Brain microvascular endothelial cell (primary cell): ENCODE data around the gene MLLT10.

Source experiments
- DNase-seq: peaks from one replicate; pipeline ENCODE4 v3.0.0-alpha.2; 2020
- H3K27ac ChIP-seq: fragments of 250-450 bp; sonication (Bioruptor Pico); 2 replicates; pipeline ENCODE4 v1.5.1; 2020; ENCODE audit warnings: mild to moderate bottlenecking, moderate library complexity
- H3K27me3 ChIP-seq: fragments of 250-450 bp; sonication (Bioruptor Pico); replicated peaks from 2 replicates; pipeline ENCODE4 v1.5.1; 2020; ENCODE audit warnings: mild to moderate bottlenecking
- H3K36me3 ChIP-seq: fragments of 250-450 bp; sonication (Bioruptor Pico); replicated peaks from 2 replicates; pipeline ENCODE4 v1.5.1; 2020; ENCODE audit warnings: mild to moderate bottlenecking
- H3K4me3 ChIP-seq: 2 replicates; pipeline ENCODE4 v1.5.1; 2011; ENCODE audit warnings: low read depth, mild to moderate bottlenecking, control low read depth, low read length, moderate library complexity
- in situ Hi-C: cut with HindIII; loops from 2 replicates; pipeline ENCODE4 v1.10.0; 2017; ENCODE audit warnings: low sequenced_read_pairs, low pct_ligation_motif_present
- TF ChIP-seq, protein P1 (sequence below): IDR thresholded peaks from 2 replicates; pipeline ENCODE4 v1.5.1; 2011; ENCODE audit warnings: low read depth, mild to moderate bottlenecking, moderate library complexity, low read length, control low read depth, inconsistent platforms; ENCODE audit errors: missing control alignments

Gene MLLT10

DNA sequence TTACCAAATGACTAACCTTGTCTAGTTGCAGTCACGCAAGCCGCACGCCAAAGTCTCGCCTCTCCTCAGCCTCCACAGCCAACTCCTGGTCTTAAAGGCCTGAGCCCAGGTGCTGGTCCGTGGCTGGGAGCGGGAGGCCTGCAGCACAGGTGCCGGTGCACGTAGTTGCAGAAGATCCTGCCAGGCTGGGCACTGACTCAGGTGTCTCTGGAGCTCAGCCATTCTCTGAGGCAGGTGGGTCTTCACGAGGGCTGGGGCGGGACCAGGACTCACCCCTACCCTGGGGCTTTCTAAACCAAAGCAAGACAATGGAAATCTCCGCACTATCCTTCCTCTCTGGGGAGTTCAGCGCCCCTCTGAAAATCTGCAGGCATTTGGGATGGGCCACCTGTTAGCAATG is 216.4 kb downstream of the MLLT10 start:
- no peaks in the 10 kb centered on the region for H3K27me3 ChIP-seq
- TF ChIP-seq, protein P1, sequence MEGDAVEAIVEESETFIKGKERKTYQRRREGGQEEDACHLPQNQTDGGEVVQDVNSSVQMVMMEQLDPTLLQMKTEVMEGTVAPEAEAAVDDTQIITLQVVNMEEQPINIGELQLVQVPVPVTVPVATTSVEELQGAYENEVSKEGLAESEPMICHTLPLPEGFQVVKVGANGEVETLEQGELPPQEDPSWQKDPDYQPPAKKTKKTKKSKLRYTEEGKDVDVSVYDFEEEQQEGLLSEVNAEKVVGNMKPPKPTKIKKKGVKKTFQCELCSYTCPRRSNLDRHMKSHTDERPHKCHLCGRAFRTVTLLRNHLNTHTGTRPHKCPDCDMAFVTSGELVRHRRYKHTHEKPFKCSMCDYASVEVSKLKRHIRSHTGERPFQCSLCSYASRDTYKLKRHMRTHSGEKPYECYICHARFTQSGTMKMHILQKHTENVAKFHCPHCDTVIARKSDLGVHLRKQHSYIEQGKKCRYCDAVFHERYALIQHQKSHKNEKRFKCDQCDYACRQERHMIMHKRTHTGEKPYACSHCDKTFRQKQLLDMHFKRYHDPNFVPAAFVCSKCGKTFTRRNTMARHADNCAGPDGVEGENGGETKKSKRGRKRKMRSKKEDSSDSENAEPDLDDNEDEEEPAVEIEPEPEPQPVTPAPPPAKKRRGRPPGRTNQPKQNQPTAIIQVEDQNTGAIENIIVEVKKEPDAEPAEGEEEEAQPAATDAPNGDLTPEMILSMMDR: no peak
- no peak for DNase-seq
- H3K36me3 ChIP-seq: no peaks in the 10 kb centered on the region
- no peak overlapping the region for H3K4me3 ChIP-seq
- in situ Hi-C loops: no loop called here
- no peak overlapping the region for H3K27ac ChIP-seq

DNA sequence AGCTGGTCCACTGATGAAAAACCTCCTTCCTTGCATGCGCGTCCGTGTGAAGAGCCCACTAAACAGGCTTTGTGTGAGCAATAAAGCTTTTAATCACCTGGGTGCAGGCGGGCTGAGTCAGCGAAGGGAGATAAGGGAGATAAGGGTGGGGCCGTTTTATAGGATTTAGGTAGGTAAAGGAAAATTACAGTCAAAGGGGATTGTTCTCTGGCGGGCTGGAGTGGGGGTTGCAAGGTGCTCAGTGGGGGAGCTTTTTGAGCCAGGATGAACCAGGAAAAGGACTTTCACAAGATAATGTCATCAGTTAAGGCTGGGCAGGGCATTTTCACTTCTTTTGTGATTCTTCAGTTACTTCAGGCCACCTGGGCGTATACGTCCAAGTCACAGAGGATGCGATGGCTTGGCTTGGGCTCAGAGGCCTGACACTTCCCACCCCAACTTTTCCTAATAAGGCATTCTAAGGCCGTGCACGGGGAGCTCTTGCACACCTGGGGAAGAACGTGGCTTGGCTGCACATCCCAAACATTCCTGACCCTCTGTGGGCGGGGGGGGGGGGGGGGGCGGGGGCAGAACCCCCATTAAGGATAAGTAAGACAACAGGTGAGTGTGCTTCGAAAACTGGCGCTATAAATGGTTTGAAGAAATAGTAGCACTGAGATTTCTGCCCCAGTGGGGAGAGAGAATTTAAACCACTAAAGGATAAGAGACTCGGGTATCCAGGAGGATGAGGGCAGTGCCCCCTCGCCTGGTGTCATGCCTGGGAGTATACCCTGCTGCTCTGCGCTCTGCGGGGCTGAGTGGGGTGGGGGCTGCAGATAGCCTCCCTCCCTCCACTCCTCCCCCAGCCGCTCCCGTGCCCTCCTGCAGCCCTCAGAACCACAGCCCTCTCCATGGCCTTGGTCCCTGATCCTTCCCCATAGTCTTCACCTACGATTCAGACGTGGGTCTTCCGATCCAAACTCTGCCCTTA is 217.6 kb downstream of the MLLT10 start:
- no peak for DNase-seq
- in situ Hi-C loops: no loop called here
- Histone ChIP-seq H3K36me3 (no peaks in the 10 kb centered on the region), H3K27ac (no peak overlapping the region), H3K27me3 (no peaks in the 10 kb centered on the region), H3K4me3 (no peak overlapping the region)
- TF ChIP-seq, protein P1: no peak

DNA sequence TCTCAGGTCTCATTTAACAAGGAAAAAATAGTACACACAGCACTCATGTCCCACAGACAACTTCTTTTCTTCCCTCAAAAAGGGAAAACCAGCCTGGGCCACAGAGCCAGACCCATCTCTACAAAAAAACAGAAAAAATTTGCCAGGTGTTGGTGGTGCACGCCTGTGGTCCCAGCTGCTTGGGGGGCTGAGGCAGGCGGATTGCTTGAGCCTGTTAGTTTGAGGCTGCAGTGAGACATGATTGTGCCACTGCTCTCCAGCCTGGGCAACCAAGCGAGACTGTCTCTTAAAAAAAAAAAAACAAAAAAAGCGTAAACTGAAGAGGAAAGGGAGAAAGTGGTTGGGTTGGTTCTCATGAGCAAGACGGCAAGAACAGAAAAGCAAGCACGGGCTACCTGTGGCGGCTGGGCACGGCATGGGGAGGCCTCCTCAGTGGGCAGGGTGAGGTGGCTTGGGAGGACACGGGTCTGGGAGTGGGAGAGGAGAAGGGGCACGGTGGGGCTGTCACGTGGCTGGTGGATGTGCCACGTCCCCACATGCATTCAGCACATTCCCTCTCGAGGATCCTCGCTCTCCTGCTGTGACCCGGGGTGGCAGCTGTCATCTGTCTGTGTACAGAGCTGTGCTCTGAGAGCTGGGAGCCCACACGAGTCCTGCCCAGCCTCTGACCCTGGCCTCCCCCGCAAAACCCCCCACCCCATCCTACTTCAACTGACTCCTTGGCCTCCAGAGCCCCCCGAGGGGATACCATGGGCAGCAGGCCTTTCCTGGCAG is 219.7 kb downstream of the MLLT10 start:
- Histone ChIP-seq H3K4me3 (no peak overlapping the region), H3K27me3 (no peaks in the 10 kb centered on the region), H3K36me3 (no peaks in the 10 kb centered on the region), H3K27ac (no peak overlapping the region)
- TF ChIP-seq, protein P1: no peak
- in situ Hi-C loops: no loop called here
- no peak for DNase-seq

DNA sequence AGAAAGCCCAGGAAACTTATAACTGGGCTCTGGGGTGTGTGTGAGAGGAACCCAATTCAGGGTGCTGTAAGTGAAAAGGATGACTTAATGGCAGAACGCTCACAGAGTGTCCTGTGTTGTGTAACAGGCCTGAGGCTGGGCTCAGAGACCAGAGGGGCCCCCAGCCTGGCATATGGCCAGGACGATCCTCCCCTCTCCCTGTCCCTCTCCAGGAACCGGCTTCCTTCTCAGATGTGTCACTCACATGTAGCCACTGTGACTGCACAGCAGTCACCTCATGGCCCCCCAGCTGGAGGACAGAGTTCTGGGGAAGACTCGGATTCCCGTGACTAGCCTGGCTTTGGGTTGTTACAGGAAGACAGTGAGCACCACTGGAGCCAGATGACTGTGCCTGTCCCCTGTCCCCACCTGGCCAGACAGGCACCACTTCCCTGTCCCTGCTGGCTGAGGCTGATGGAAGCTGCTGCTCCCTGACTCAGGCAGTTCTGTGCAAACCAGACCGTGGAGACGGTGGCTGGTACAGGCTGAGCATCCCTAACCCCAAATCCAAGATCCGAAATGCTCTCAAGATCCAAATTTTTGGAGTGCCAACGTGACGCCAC is 220.5 kb downstream of the MLLT10 start:
- DNase-seq: no peak
- in situ Hi-C loops: no loop called here
- H3K4me3 ChIP-seq: no peak overlapping the region
- no peaks in the 10 kb centered on the region for H3K36me3 ChIP-seq
- TF ChIP-seq, protein P1: no peak
- no peak overlapping the region for H3K27ac ChIP-seq
- H3K27me3 ChIP-seq: no peaks in the 10 kb centered on the region

DNA sequence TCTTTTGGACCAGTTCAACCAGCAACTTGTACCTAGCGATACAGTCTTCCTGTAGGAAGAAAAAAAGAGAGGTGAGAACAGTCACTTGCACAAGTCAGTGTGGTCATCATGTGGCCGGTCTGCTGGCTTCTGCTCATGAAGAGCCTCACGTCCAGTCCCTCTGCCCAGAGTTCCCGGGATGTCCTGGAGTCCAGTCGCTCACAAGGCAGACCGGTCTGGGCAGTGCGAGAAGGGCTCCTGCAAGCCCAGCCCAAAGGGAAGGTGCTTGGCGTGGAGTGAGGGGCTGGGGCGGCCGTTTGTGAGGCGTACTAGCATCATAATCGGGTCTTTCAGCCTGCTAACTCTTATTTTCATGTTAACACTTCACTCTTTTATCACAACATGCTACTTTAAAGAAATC is 222.7 kb downstream of the MLLT10 start:
- DNase-seq: no peak
- Histone ChIP-seq H3K36me3 (no peaks in the 10 kb centered on the region), H3K27ac (no peak overlapping the region), H3K4me3 (no peak overlapping the region), H3K27me3 (no peaks in the 10 kb centered on the region)
- TF ChIP-seq, protein P1: no peak
- in situ Hi-C loops: no loop called here
